Right lobe of liver (tissue), 6 donors: ENCODE results near the gene GNAT1. TPM values are rescaled to one million over a fixed set of nuclear protein-coding genes. Genes with fewer than 3 reads are reported as not detected.

Experiments used
- ATAC-seq, 4 donors: fragments of 200-7000 bp; cut with Tn5 transposase; one replicate each; pipeline ENCODE4 v1.9.1; 2020; ENCODE audit warnings: mild to moderate bottlenecking in 4 of 4, moderate library complexity in 4 of 4
- DNase-seq, 3 donors: peaks; one replicate each; pipeline ENCODE4 v3.0.0-alpha.2; 2020
- H3K27ac ChIP-seq, 3 donors: fragments of 200-600 bp; one replicate each; pipeline ENCODE4 v1.8.0; 2022
- H3K27me3 ChIP-seq, 2 donors: fragments of 200-600 bp; one replicate each; pipeline ENCODE4 v1.8.0; 2022
- H3K36me3 ChIP-seq, 4 donors: fragments of 200-600 bp; sonication (generic) in 1 of 4; one replicate each; pipeline versions ENCODE4 v1.5.1 to v1.8.0; 2017 to 2022; ENCODE audit warnings: control low read depth in 1 of 4
- H3K4me1 ChIP-seq, 4 donors: fragments of 200-600 bp; sonication (generic) in 1 of 4; one replicate each; pipeline versions ENCODE4 v1.5.1 to v1.8.0; 2017 to 2022; ENCODE audit warnings: control low read depth in 1 of 4
- H3K4me3 ChIP-seq, 3 donors: fragments of 200-600 bp; one replicate each; pipeline ENCODE4 v1.8.0; 2022
- H3K9me3 ChIP-seq, 4 donors: fragments of 200-600 bp; sonication (generic) in 1 of 4; one replicate each; pipeline versions ENCODE4 v1.5.1 to v1.8.0; 2017 to 2022; ENCODE audit warnings: control low read depth in 1 of 4
- POLR2A ChIP-seq: fragments of 450-650 bp; IDR thresholded peaks from one replicate; pipeline ENCODE4 v1.6.1; 2017; ENCODE audit warnings: antibody characterized with exemption, mild to moderate bottlenecking
- WGBS: methylation state at CpG from one replicate; pipeline ENCODE4 v1.1.6; 2018; ENCODE audit warnings: low coverage, low lambda C conversion rate; ENCODE audit not compliant: insufficient coverage; ENCODE audit errors: missing lambda C conversion rate; 5-methylcytosine and 5-hydroxymethylcytosine counted together
- intact Hi-C, 2 donors: fragments of 100-400 bp; cut with DNase I; formaldehyde crosslinking; loops; one replicate each; pipeline versions ENCODE4 v1.11.2 to v1.14.1; 2022
- long read RNA-seq: library from polyadenylated mRNA; unstranded; transcript quantifications from one replicate; pipeline ENCODE4 v2.0.0, GENCODE V29; 2019
- total RNA-seq, 6 experiments: library from RNA; depleted of rRNA in 2 of 6; stranded (reverse); fragments of >200 nt in 2 of 6; fragmentation: NEBNext Ultra II Directional in 3 of 6; extraction: Animal tissue kit (Norgen Biotek cat#: 25700) in 3 of 6; gene quantifications; one replicate each; pipeline versions ENCODE4 v1.1.0 to v1.2.4, GENCODE V29; 2016 to 2023
- TF ChIP-seq, protein P1 (sequence below), 4 donors: fragments of 200-600 bp in 3 of 4; fragments of 450-650 bp in 1 of 4; IDR thresholded peaks; one replicate each; pipeline versions ENCODE4 v1.5.1 to v1.8.0; 2016 to 2022; ENCODE audit warnings: antibody characterized with exemption in 4 of 4, mild to moderate bottlenecking in 2 of 4
- donor health status: DM: no; HTN: yes; CAD: no.
- donor health status: DM: no; HTN: no; CAD: no.
- donor health status: DM: no; HTN: no; CAD: no.
- donor health status: DM: no; HTN: yes; CAD: no.
- donor health status: DM: no; HTN: yes; CAD: no.

The GNAT1 gene
- under 1 TPM in 1 of 6 experiments, not detected in 5; 0.07 TPM for total RNA-seq
- long read RNA-seq: 0 reads

GRCh38 chr3:50190936-50191660, at the start of gene GNAT1:
Gene GNAT1 (plus strand): TSS chr3:50191610. CDS start chr3:50191726, 116 bp downstream.
- Histone ChIP-seq H3K36me3 (no peaks in the 10 kb centered on the region), H3K27me3 (no peaks in the 10 kb centered on the region), H3K4me3 (no peak within 1 kb of the TSS), H3K27ac (no peak within 1 kb of the TSS), H3K4me1 (peaks cover 0 to 30% (median 6%) of the 10 kb centered on the region in 4 donors), H3K9me3 (no peaks in the 10 kb centered on the region)
- DNase-seq (no peak), ATAC-seq (no peak)
- WGBS: 27% methylated on average over 2 of the region's 8 CpGs
- intact Hi-C loops: loop anchor here (5.0 kb wide), 2 partner anchors 36 to 86 kb away; partner anchors contain the start of gene LSMEM2 (in 1 of the 2)
- TF ChIP-seq, protein P1, sequence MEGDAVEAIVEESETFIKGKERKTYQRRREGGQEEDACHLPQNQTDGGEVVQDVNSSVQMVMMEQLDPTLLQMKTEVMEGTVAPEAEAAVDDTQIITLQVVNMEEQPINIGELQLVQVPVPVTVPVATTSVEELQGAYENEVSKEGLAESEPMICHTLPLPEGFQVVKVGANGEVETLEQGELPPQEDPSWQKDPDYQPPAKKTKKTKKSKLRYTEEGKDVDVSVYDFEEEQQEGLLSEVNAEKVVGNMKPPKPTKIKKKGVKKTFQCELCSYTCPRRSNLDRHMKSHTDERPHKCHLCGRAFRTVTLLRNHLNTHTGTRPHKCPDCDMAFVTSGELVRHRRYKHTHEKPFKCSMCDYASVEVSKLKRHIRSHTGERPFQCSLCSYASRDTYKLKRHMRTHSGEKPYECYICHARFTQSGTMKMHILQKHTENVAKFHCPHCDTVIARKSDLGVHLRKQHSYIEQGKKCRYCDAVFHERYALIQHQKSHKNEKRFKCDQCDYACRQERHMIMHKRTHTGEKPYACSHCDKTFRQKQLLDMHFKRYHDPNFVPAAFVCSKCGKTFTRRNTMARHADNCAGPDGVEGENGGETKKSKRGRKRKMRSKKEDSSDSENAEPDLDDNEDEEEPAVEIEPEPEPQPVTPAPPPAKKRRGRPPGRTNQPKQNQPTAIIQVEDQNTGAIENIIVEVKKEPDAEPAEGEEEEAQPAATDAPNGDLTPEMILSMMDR (IDR thresholded peaks at IDR 0.05): no peak
- no peak for TF ChIP-seq POLR2A

- Histone ChIP-seq H3K27ac (no peak overlapping the region), H3K27me3 (no peaks in the 10 kb centered on the region), H3K4me3 (no peak overlapping the region), H3K9me3 (no peaks in the 10 kb centered on the region), H3K4me1 (peaks cover 0 to 5% (median 0%) of the 10 kb centered on the region in 4 donors), H3K36me3 (no peaks in the 10 kb centered on the region)
- DNase-seq (no peak), ATAC-seq (no peak)
- TF ChIP-seq, protein P1 (IDR thresholded peaks at IDR 0.05): no peak
- WGBS: no CpG with 5 or more reads among the region's 3 CpGs
- intact Hi-C loops: no loop called here
Measured at GRCh38 chr3:50146316-50146901, 45.0 kb upstream of the GNAT1 start.

DNA sequence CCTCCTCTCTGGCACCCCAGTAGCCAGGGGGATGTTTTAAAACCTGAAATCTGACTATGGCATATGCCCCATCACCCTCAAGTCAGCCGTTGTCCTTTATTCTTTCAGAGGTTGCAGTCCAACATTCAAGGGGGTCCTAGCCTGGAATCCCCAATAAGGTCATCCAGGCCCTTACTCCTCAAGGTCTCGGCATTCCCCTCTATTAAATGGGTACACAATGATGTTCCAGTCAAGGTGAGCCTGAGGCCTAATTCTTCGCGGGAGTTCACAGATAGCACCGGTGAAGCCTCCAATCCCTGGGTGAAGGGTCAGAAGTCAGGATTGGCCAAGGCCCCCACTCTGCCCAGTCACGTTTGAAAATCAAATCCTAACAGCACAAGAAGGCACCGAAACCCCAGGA, 44.4 kb upstream of the GNAT1 start:
- Histone ChIP-seq H3K4me1 (peaks cover 0 to 5% (median 0%) of the 10 kb centered on the region in 4 donors), H3K27me3 (no peaks in the 10 kb centered on the region), H3K36me3 (no peaks in the 10 kb centered on the region), H3K9me3 (no peaks in the 10 kb centered on the region), H3K4me3 (no peak overlapping the region), H3K27ac (no peak overlapping the region)
- intact Hi-C loops: no loop called here
- ATAC-seq (no peak), DNase-seq (no peak)
- TF ChIP-seq, protein P1 (IDR thresholded peaks at IDR 0.05): no peak
- no peak for TF ChIP-seq POLR2A
- 90% methylated on average over 3 of the region's 7 CpGs for WGBS

DNA sequence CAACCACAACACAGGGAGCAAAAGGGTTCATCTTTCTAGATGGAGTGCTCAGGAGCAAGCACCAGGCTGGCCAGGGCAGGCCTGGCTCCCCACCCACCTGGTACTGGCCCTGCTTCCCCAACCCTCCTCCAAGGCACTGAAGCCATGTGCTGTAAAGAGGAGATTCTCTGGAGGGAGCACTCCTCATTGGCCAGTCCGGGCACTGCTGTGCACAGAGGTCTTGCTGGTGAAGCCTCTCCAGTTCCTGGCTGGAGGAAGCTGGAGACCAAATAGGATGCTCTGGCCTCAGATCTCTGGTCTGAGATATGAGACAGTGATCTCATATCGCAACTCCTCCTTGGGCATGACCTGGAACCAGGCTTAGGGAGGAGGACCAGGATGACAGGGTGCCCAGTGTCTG, 44.0 kb upstream of the GNAT1 start:
- intact Hi-C loops: no loop called here
- peaks cover 0 to 5% (median 0%) of the 10 kb centered on the region in 4 donors for H3K4me1 ChIP-seq
- no peaks in the 10 kb centered on the region for H3K27me3 ChIP-seq
- TF ChIP-seq POLR2A: no peak
- TF ChIP-seq, protein P1 (IDR thresholded peaks at IDR 0.05): no peak
- H3K36me3 ChIP-seq: no peaks in the 10 kb centered on the region
- H3K4me3 ChIP-seq: no peak overlapping the region
- ATAC-seq (no peak), DNase-seq (no peak)
- WGBS: no CpG with 5 or more reads among the region's 2 CpGs
- no peak overlapping the region for H3K27ac ChIP-seq
- no peaks in the 10 kb centered on the region for H3K9me3 ChIP-seq
